Parietal lobe (tissue), 1 donor: ENCODE data around the gene LECT2. TPM values are rescaled to one million over a fixed set of nuclear protein-coding genes. Genes with fewer than 3 reads are reported as not detected.

ENCODE experiments used
- total RNA-seq: library from RNA; depleted of rRNA; stranded (reverse); fragments of >200 nt; gene quantifications from one replicate; pipeline ENCODE4 v1.2.3, GENCODE V29; 2014

Gene LECT2
- total RNA-seq: not detected

DNA sequence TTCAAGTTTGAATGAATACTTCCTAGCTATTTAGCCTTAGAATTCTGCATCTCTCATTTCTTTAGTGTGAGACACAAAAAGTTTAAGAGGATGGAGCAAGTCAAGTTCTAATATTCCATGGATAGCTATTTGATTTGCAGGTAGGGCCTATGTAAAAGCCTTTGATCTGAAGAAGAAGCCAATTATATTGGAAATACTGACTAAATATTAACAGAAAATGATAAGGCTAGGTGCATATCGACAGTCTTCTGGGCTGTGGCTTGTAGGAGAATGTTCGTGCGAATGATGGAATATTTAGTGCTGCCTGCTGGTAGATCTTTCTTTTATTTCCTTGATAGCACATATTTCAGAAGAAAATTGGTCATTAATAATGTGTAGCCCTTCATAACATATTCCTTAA lies at the start of gene LECT2:
Gene LECT2 (minus strand): TSS at position 85 of the 400 bp plus-strand sequence. CDS start 150 bp downstream, outside the sequence.

Other genes starting within 250 kb of the LECT2 start
- gene SLC25A48, start 120.3 kb downstream of the LECT2 start, total RNA-seq: 0.31 TPM
- gene IL9, start 59.1 kb downstream of the LECT2 start, total RNA-seq: not detected
- gene TGFBI, start 74.0 kb upstream of the LECT2 start, total RNA-seq: 2.8 TPM
- gene SMAD5, start 177.9 kb upstream of the LECT2 start, total RNA-seq: 41.3 TPM
- gene SMIM32, start 238.2 kb upstream of the LECT2 start, total RNA-seq: 0.63 TPM